Keratinocyte (primary cell): ENCODE results near the gene CLPTM1L.

Source experiments
- CTCF ChIP-seq, 3 experiments: IDR thresholded peaks in 1 of 3; conservative IDR thresholded peaks in 1 of 3; optimal IDR thresholded peaks in 1 of 3; 2 replicates in 2 of 3; 3 replicates in 1 of 3; pipeline versions ENCODE3 to v1.5.1; 2011; ENCODE audit warnings: low read length in 3 of 3, mild to moderate bottlenecking in 3 of 3, moderate library complexity in 2 of 3, control low read depth in 1 of 3, inconsistent platforms in 1 of 3; ENCODE audit not compliant: insufficient read depth in 2 of 3; ENCODE audit errors: extremely low read depth in 1 of 3
- EZH2 ChIP-seq: IDR thresholded peaks from one replicate; pipeline ENCODE4 v1.6.1; 2012; ENCODE audit warnings: inconsistent platforms, mild to moderate bottlenecking, low read length, moderate library complexity

GRCh38 chr5:1345876-1346626 lies 1.2 kb upstream of the CLPTM1L start:
- TF ChIP-seq CTCF (optimal IDR thresholded peaks at IDR 0.05 in 1 of 3, IDR thresholded peaks at IDR 0.05 in 1 of 3, conservative IDR thresholded peaks at IDR 0.05 in 1 of 3; ENCODE audit: extremely low read depth in 1 of 3, insufficient read depth in 2 of 3, low read length in 3 of 3) (no peak), EZH2 (no peak)
